BLaER1 (cell line): Measurements from ENCODE around the gene NDOR1.
A peak's percentile ranks its signal among the peaks of the same experiment; 100 is the strongest.
"Not testable (repeated sequence)": the region's sequence is repeated elsewhere in the genome, so short reads cannot be mapped to it uniquely, and the experiment has no call there.

Source experiments
- H3K27ac ChIP-seq: shearing (Covaris generic); formaldehyde crosslinking; 2 replicates; pipeline ENCODE4 v1.8.1; 2022
- H3K27me3 ChIP-seq: shearing (Covaris generic); formaldehyde crosslinking; 2 replicates; pipeline ENCODE4 v1.8.1; 2022
- H3K36me3 ChIP-seq: shearing (Covaris generic); formaldehyde crosslinking; 2 replicates; pipeline ENCODE4 v1.8.1; 2022
- H3K4me1 ChIP-seq: shearing (Covaris generic); formaldehyde crosslinking; 2 replicates; pipeline ENCODE4 v1.8.1; 2022
- H3K4me2 ChIP-seq: shearing (Covaris generic); formaldehyde crosslinking; 2 replicates; pipeline ENCODE4 v1.8.1; 2022
- H3K4me3 ChIP-seq: shearing (Covaris generic); formaldehyde crosslinking; 2 replicates; pipeline ENCODE4 v1.8.1; 2022
- H3K9ac ChIP-seq: shearing (Covaris generic); formaldehyde crosslinking; 2 replicates; pipeline ENCODE4 v1.8.1; 2022
- H3K9me3 ChIP-seq: shearing (Covaris generic); formaldehyde crosslinking; 2 replicates; pipeline ENCODE4 v1.8.1; 2022
- H4K20me1 ChIP-seq: shearing (Covaris generic); formaldehyde crosslinking; 2 replicates; pipeline ENCODE4 v1.8.1; 2022
- Cebpa-rat ChIP-seq: shearing (Covaris generic); IDR thresholded peaks from 2 replicates; pipeline ENCODE4 v1.8.1; 2022

The NDOR1 gene

DNA sequence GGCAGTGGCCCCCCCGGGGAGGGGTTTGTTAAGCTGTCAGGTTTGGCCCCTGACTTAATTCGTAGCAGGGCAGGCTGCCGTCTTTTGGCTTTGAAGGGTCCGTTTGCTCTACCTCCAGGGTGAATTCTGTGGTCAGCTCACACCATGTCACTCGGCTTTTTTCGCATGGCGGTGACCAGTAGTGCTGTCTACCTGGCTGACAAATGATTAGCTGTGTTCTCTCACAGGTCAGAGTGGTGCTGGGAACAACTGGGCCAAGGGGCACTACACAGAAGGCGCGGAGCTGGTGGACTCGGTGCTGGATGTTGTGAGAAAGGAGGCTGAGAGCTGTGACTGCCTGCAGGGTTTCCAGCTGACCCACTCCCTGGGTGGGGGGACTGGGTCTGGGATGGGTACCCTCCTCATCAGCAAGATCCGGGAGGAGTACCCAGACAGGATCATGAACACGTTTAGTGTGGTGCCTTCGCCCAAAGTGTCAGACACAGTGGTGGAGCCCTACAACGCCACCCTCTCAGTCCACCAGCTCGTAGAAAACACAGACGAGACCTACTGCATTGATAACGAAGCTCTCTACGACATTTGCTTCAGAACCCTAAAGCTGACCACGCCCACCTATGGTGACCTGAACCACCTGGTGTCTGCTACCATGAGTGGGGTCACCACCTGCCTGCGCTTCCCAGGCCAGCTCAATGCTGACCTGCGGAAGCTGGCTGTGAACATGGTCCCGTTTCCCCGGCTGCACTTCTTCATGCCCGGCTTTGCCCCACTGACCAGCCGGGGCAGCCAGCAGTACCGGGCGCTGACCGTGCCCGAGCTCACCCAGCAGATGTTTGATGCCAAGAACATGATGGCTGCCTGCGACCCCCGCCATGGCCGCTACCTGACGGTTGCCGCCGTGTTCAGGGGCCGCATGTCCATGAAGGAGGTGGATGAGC, 37.0 kb downstream of the NDOR1 start:
- Histone ChIP-seq H3K27ac (peak overlapping the region; percentile 90), H3K4me2 (peak overlapping the region; percentile 99), H3K36me3 (peaks cover 28% of the 10 kb centered on the region), H3K9ac (peak overlapping the region; percentile 96), H3K9me3 (no peaks in the 10 kb centered on the region), H4K20me1 (peaks cover 47% of the 10 kb centered on the region), H3K4me1 (peaks cover 81% of the 10 kb centered on the region), H3K4me3 (peak overlapping the region; percentile 96), H3K27me3 (no peaks in the 10 kb centered on the region)
- no peak for TF ChIP-seq Cebpa-rat

DNA sequence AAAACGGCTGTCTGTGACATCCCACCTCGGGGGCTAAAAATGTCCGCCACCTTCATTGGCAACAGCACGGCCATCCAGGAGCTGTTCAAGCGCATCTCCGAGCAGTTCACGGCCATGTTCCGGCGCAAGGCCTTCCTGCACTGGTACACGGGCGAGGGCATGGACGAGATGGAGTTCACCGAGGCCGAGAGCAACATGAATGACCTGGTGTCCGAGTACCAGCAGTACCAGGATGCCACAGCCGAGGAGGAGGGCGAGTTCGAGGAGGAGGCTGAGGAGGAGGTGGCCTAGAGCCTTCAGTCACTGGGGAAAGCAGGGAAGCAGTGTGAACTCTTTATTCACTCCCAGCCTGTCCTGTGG, 37.7 kb downstream of the NDOR1 start:
- H3K27ac ChIP-seq, H3K27me3 ChIP-seq, H3K9me3 ChIP-seq: not testable (repeated sequence)
- H4K20me1 ChIP-seq, result peaks cover 47% of the 10 kb centered on the region
- peaks cover 80% of the 10 kb centered on the region for H3K4me1 ChIP-seq
- H3K36me3 ChIP-seq, result peaks cover 28% of the 10 kb centered on the region
- peak overlapping the region; percentile 96; the same call in 1 of the 2 replicates for H3K9ac ChIP-seq
- peak overlapping the region; percentile 99 for H3K4me2 ChIP-seq
- peak overlapping the region; percentile 96; the same call in 1 of the 2 replicates for H3K4me3 ChIP-seq

DNA sequence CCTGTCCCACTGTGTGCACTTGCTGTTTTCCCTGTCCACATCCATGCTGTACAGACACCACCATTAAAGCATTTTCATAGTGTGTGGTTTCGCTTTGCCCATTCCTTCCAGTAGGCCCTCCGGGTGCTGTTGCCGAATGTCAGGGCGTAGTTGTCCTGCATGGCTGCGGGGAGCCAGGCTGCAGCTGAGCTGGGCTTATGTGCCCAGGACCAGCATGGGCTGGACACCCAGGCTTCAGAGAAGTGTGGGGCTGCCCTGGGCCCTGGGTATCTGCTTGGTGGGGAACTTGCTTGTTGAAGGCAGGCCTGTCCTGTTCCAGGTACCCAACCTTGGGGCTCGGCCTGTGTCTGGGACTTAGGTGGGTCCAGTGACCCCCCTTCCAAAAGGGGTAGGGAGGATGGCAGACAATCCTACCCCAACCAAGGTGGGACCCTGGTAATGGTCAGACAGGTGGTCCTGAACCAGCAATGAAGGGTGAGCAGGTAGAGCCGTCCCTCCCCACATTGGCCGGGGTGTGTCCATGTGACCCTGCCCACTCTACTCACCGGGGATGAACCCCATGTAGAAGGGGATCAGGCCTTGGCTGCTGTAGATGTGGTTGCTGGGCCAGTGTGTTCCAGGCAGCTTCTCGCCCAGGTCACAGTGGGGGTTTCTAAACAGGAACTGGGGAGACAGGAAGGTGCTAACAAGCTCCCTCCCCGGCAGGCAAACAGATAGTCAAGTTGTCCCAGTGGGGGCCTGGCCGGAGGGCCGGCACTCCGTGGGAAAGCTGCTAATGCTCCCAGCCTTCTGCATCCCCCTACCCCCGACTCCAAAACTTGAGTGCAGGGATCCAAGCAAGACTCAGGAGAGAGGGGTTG, 38.4 kb downstream of the NDOR1 start:
- peaks cover 74% of the 10 kb centered on the region for H3K4me1 ChIP-seq
- H3K9me3 ChIP-seq, result no peaks in the 10 kb centered on the region
- peaks cover 28% of the 10 kb centered on the region for H3K36me3 ChIP-seq
- H3K27ac ChIP-seq, result no peak overlapping the region
- no peak overlapping the region; the same call in 1 of the 2 replicates for H3K4me3 ChIP-seq
- peak overlapping the region; percentile 38; the same call in 1 of the 2 replicates for H3K9ac ChIP-seq
- H3K27me3 ChIP-seq, result no peaks in the 10 kb centered on the region
- peak overlapping the region; percentile 99 for H3K4me2 ChIP-seq
- no peak for TF ChIP-seq Cebpa-rat
- H4K20me1 ChIP-seq, result peaks cover 47% of the 10 kb centered on the region

DNA sequence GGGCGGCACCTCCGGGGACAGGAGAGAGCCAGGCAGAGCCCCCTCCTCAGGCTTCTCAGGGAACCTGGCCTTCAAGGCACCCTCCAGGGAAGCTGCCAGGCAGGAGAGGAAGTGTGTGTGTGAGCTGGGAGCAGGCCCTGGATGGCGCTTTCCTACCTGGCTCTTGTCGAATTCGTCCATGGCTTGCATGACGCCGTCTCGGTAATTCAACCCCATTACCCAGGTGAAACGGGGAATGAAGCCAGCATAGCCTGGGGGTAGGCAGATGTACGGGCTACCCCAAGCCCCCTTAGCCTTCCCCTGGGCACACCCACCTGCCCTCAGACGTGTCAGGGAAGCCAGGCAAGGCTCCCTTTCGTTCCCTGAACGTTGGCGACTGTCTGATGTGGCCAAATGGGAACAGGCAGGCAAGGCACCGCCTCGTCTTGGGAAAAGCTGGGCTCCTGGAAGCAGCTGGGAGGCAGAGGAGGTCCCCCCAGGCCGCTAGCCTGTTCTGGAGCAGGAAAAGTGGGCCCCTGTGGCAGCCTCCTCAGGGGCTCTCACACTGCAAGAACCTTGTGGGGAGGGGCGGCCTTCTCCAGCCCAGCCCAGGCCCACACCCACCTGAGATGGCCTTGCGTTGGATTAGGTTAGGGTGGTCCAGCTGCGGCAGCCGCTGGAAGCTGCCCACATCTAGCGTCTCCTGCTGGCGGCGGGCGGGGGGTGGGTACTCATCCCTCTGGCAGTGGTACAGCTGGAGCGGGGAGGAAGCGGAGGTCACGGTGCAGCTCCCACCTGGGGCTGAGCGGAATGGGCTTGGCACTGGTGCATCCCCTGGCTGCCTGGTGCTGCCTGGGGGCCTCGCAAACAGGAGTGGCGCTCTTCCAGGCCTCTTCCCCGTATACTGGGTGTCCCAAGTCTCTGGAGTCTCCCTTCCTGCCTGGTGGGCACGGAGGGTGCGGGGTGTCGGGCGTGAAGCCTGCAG, 39.3 kb downstream of the NDOR1 start:
- Histone ChIP-seq H3K4me2 (peak overlapping the region; percentile 99), H3K9ac (peak overlapping the region; percentile 38), H3K36me3 (peaks cover 28% of the 10 kb centered on the region), H3K4me3 (no peak overlapping the region), H3K4me1 (peaks cover 65% of the 10 kb centered on the region), H3K9me3 (no peaks in the 10 kb centered on the region), H3K27me3 (no peaks in the 10 kb centered on the region), H3K27ac (peak overlapping the region; percentile 27; the same call in 1 of the 2 replicates), H4K20me1 (peaks cover 47% of the 10 kb centered on the region)
- TF ChIP-seq Cebpa-rat, result no peak

DNA sequence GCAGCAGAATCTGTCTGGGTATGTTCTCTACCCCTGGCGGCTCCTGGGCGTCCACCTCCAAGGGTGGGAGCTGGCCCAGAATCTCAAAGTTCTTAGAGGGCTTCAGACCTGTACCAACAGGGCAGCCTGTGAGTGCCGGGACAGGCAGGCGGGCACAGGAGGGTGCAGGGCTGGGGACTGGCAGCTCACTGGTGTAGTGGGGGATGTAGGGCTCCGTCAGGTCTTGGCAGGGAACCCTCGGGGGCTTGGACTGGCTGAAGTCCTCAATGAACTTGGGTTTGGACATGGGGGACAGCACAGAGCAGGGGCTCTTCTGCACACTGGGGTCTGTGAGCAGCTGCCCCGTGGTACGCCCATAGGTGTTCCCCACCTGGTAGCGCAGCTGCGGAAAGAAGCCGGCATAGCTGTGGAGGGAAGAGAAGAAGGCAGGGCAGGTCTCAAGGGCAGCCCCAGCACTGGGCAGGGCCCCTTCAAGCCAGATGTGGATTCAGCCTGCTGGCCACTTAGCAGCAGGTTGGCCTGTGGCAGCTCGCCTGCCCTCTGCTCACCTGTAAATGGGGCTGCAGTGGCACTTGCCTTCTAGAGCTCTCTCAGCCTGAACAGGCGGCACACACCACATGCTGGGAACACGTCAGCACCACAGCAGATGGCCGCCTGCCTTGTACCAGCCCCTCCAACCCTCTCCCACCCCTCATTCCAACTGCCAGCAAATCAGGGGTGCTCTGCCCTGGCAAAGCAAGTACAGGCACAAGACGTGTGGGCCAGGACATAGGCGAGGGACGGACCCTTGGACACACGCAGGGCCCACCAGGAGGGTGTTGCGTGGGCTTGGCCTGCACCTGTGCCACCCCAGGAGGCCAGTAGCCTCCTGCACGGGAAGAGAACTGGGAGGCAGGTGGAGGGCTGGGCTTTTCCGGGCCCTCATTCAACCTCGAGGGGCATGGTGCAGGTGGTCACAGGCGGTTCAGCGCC, 40.2 kb downstream of the NDOR1 start:
- Histone ChIP-seq H3K4me1 (peaks cover 67% of the 10 kb centered on the region), H3K36me3 (peaks cover 28% of the 10 kb centered on the region), H3K27ac (0 out of 2 replicates have a peak overlapping the region, but pooled peaks have one; percentile 6), H3K27me3 (no peaks in the 10 kb centered on the region), H3K4me3 (no peak overlapping the region), H3K4me2 (peak overlapping the region; percentile 99), H3K9ac (peak overlapping the region; percentile 38; the same call in 1 of the 2 replicates), H4K20me1 (peaks cover 47% of the 10 kb centered on the region), H3K9me3 (no peaks in the 10 kb centered on the region)
- no peak for TF ChIP-seq Cebpa-rat

DNA sequence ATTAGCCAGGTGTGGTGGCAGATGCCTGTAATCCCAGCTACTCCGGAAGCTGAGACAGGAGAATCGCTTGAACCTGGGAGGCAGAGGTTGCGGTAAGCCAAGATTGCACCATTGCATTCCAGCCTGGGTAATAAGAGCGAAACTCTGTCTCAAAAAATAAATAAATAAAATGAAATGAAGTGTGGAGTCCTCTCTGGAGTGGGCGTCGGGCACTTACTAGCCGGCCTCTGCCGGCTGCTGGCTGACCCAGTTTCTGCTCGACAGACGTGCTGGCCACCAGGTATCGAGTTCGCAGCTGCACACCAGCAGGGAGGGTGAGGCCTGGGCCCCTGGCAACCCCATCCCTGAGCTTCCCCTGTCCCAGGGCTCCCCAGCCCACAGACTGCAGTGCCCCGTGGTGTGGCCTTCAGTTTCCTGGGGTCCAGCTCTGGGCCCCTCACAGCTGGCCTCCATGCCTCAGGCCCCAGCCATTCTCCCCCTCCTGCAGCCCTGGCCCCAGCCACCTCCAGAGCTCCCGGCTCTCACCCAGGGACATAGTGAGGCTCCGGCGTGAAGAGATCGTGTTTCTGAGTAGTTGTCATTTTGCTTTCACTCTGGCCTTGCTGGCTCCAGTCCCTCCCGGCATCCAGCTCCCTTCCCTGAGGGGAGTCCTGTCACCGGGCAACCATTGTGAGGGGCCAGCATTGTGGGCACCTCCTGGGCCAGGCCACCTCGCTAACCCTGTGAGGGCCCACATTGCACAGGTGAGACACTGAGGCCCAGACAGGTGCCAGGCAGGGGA, 41.8 kb downstream of the NDOR1 start:
- H3K4me3 ChIP-seq, result no peak overlapping the region
- H3K27me3 ChIP-seq, result no peaks in the 10 kb centered on the region
- H3K27ac ChIP-seq, result no peak overlapping the region
- H3K4me2 ChIP-seq, result 0 out of 2 replicates have a peak overlapping the region, but pooled peaks have one; percentile 99
- peaks cover 38% of the 10 kb centered on the region for H4K20me1 ChIP-seq
- H3K36me3 ChIP-seq, result peaks cover 21% of the 10 kb centered on the region
- H3K4me1 ChIP-seq, result peaks cover 67% of the 10 kb centered on the region
- H3K9ac ChIP-seq, result no peak overlapping the region
- H3K9me3 ChIP-seq, result no peaks in the 10 kb centered on the region
- no peak for TF ChIP-seq Cebpa-rat

DNA sequence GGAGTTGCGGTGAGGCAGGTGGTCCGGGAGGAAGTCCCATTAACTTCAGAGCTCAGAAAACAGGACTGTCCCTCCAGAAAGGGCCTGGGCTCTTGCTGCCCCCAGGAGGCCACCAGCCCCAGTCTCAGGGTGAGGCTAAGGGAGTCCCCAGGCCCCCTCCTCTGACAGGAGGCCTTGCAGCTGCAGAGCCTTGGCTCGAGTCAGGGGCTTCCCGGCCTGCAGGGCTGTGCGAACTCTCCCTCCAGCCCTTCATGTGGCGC, 42.3 kb downstream of the NDOR1 start:
- Histone ChIP-seq H3K9ac (no peak overlapping the region), H3K9me3 (no peaks in the 10 kb centered on the region), H3K27ac (no peak overlapping the region), H4K20me1 (peaks cover 33% of the 10 kb centered on the region), H3K4me2 (0 out of 2 replicates have a peak overlapping the region, but pooled peaks have one; percentile 8), H3K36me3 (peaks cover 15% of the 10 kb centered on the region), H3K27me3 (no peaks in the 10 kb centered on the region), H3K4me1 (peaks cover 66% of the 10 kb centered on the region), H3K4me3 (no peak overlapping the region)
- no peak for TF ChIP-seq Cebpa-rat
